HepG2 (cell line): Measurements from ENCODE around the gene FOXL3. TPM values are rescaled to one million over a fixed set of nuclear protein-coding genes. Genes with fewer than 3 reads are reported as not detected.

ENCODE experiments used
- BORCS8-MEF2B ChIP-seq: sonication (generic); formaldehyde crosslinking; IDR thresholded peaks from 2 replicates; pipeline ENCODE4 v1.8.0; 2022; ENCODE audit warnings: mild to moderate bottlenecking, missing genetic modification reagents
- HOXA7 ChIP-seq: sonication (generic); formaldehyde crosslinking; IDR thresholded peaks from 2 replicates; pipeline ENCODE4 v1.8.1; 2022; ENCODE audit warnings: mild to moderate bottlenecking, missing genetic modification reagents, moderate library complexity
- NFKBIZ ChIP-seq: IDR thresholded peaks from 2 replicates; pipeline ENCODE4 v1.6.1; 2018; ENCODE audit warnings: missing genetic modification reagents, missing compliant biosample characterization
- PTBP1 ChIP-seq: fragments of 200-400 bp; formaldehyde crosslinking; IDR thresholded peaks from 2 replicates; pipeline ENCODE4 v1.6.1; 2018; ENCODE audit warnings: low read length, low read depth; ENCODE audit not compliant: poor library complexity, severe bottlenecking
- SRSF1 ChIP-seq: fragments of 200-400 bp; formaldehyde crosslinking; optimal IDR thresholded peaks from 2 replicates; pipeline ENCODE3; 2017; ENCODE audit warnings: mild to moderate bottlenecking, low read depth, low read length, moderate library complexity
- YEATS2 ChIP-seq: sonication (generic); formaldehyde crosslinking; IDR thresholded peaks from 2 replicates; pipeline ENCODE4 v1.4.0; 2020; ENCODE audit warnings: missing genetic modification reagents, borderline replicate concordance
- ZBTB1 ChIP-seq: sonication (generic); formaldehyde crosslinking; IDR thresholded peaks from 2 replicates; pipeline ENCODE4 v1.4.0; 2020; ENCODE audit warnings: missing genetic modification reagents, borderline replicate concordance
- ZFP41 ChIP-seq: sonication (generic); formaldehyde crosslinking; IDR thresholded peaks from 2 replicates; pipeline ENCODE4 v1.4.0; 2020; ENCODE audit warnings: mild to moderate bottlenecking, missing genetic modification reagents, borderline replicate concordance
- ZNF225 ChIP-seq: sonication (generic); formaldehyde crosslinking; IDR thresholded peaks from 2 replicates; pipeline ENCODE4 v1.4.0; 2020; ENCODE audit warnings: mild to moderate bottlenecking, missing genetic modification reagents
- polyA plus RNA-seq, 8 experiments: library from polyadenylated mRNA; depleted of rRNA in 3 of 8; stranded (reverse) in 7 of 8; unstranded in 1 of 8; fragments of >200 nt; fragmentation: Illumina TruSeq in 4 of 8; extraction: Trizol in 4 of 8; gene quantifications; 2 replicates each; pipeline versions ENCODE4 v1.2.1 to v1.2.3, GENCODE V29; 2011 to 2016; ENCODE audit warnings: low read depth in 4 of 8, missing spikeins in 1 of 8, mixed read lengths in 1 of 8; ENCODE audit not compliant: insufficient read depth in 1 of 8
- total RNA-seq, 5 experiments: library from RNA; depleted of rRNA; stranded (reverse); fragments of >200 nt; fragmentation: Illumina TruSeq; extraction: Trizol; gene quantifications; 2 replicates each; pipeline ENCODE4 v1.2.3, GENCODE V29; 2016; ENCODE audit warnings: low read depth in 1 of 5
- TF ChIP-seq, protein P1 (sequence below): sonication (generic); formaldehyde crosslinking; IDR thresholded peaks from 2 replicates; pipeline ENCODE4 v1.4.0; 2020; ENCODE audit warnings: missing genetic modification reagents
- TF ChIP-seq, protein P2 (sequence below): sonication (generic); formaldehyde crosslinking; IDR thresholded peaks from 2 replicates; pipeline ENCODE4 v1.5.0; 2020; ENCODE audit warnings: missing genetic modification reagents
- TF ChIP-seq, protein P3 (sequence below): fragments of 450-650 bp; IDR thresholded peaks from 2 replicates; pipeline ENCODE4 v1.6.1; 2017
- TF ChIP-seq, protein P4 (sequence below): sonication (generic); formaldehyde crosslinking; IDR thresholded peaks from 2 replicates; pipeline ENCODE4 v1.4.0; 2020; ENCODE audit warnings: mild to moderate bottlenecking, missing genetic modification reagents
- TF ChIP-seq, protein P5 (sequence below): sonication (generic); formaldehyde crosslinking; IDR thresholded peaks from 2 replicates; pipeline ENCODE4 v1.5.1; 2020; ENCODE audit warnings: mild to moderate bottlenecking, moderate library complexity, missing genetic modification reagents

FOXL3 gene
- total and polyA plus RNA-seq, 2 of the 13 experiments (the other 11 are each of a cell fraction or from before 2014, with no cell fraction given) = not detected

DNA sequence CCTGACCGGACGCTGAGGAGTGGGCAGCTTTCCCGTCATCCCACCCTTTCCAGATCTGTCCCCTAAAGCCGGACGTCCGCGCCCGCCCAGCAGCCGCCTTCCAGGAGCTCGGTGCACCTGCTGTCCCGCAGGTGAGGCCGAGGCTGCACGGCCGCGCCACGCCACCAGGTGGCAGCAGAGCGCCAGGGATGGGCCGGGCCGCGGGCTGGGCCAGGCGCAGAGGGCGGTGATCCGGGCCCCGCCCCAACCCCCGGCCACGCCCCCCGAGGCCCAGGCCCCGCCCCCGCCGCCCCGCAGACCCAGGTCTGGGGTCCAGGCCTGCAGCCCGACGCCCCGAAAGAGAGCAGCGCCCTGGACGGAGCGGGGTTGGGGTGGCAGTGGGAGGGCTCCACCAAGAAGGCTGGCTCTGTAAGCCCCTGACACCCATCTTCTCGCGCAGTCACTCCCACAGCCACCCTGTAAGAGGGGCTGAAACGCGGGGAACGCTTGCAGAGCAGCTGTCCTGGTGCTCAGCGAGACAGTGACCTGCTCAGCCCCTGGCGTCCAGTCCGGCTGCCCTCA lies 32.2 kb downstream of the FOXL3 start (continued):
- TF ChIP-seq ZFP41 (CRISPR knock-in tag) = no peak
- no peak for TF ChIP-seq YEATS2 (CRISPR knock-in tag)
- TF ChIP-seq NFKBIZ (CRISPR knock-in tag) = no peak
- TF ChIP-seq SRSF1 = no peak
- TF ChIP-seq PTBP1 = no peak
- TF ChIP-seq, protein P1, sequence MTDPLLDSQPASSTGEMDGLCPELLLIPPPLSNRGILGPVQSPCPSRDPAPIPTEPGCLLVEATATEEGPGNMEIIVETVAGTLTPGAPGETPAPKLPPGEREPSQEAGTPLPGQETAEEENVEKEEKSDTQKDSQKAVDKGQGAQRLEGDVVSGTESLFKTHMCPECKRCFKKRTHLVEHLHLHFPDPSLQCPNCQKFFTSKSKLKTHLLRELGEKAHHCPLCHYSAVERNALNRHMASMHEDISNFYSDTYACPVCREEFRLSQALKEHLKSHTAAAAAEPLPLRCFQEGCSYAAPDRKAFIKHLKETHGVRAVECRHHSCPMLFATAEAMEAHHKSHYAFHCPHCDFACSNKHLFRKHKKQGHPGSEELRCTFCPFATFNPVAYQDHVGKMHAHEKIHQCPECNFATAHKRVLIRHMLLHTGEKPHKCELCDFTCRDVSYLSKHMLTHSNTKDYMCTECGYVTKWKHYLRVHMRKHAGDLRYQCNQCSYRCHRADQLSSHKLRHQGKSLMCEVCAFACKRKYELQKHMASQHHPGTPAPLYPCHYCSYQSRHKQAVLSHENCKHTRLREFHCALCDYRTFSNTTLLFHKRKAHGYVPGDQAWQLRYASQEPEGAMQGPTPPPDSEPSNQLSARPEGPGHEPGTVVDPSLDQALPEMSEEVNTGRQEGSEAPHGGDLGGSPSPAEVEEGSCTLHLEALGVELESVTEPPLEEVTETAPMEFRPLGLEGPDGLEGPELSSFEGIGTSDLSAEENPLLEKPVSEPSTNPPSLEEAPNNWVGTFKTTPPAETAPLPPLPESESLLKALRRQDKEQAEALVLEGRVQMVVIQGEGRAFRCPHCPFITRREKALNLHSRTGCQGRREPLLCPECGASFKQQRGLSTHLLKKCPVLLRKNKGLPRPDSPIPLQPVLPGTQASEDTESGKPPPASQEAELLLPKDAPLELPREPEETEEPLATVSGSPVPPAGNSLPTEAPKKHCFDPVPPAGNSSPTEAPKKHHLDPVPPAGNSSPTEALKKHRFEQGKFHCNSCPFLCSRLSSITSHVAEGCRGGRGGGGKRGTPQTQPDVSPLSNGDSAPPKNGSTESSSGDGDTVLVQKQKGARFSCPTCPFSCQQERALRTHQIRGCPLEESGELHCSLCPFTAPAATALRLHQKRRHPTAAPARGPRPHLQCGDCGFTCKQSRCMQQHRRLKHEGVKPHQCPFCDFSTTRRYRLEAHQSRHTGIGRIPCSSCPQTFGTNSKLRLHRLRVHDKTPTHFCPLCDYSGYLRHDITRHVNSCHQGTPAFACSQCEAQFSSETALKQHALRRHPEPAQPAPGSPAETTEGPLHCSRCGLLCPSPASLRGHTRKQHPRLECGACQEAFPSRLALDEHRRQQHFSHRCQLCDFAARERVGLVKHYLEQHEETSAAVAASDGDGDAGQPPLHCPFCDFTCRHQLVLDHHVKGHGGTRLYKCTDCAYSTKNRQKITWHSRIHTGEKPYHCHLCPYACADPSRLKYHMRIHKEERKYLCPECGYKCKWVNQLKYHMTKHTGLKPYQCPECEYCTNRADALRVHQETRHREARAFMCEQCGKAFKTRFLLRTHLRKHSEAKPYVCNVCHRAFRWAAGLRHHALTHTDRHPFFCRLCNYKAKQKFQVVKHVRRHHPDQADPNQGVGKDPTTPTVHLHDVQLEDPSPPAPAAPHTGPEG (CRISPR knock-in tag) = no peak
- TF ChIP-seq HOXA7 (CRISPR knock-in tag) = no peak
- no peak for TF ChIP-seq ZNF225 (CRISPR knock-in tag)
- TF ChIP-seq, protein P2, sequence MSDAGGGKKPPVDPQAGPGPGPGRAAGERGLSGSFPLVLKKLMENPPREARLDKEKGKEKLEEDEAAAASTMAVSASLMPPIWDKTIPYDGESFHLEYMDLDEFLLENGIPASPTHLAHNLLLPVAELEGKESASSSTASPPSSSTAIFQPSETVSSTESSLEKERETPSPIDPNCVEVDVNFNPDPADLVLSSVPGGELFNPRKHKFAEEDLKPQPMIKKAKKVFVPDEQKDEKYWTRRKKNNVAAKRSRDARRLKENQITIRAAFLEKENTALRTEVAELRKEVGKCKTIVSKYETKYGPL = no peak
- TF ChIP-seq, protein P3, sequence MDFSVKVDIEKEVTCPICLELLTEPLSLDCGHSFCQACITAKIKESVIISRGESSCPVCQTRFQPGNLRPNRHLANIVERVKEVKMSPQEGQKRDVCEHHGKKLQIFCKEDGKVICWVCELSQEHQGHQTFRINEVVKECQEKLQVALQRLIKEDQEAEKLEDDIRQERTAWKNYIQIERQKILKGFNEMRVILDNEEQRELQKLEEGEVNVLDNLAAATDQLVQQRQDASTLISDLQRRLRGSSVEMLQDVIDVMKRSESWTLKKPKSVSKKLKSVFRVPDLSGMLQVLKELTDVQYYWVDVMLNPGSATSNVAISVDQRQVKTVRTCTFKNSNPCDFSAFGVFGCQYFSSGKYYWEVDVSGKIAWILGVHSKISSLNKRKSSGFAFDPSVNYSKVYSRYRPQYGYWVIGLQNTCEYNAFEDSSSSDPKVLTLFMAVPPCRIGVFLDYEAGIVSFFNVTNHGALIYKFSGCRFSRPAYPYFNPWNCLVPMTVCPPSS = no peak
- no peak for TF ChIP-seq ZBTB1 (CRISPR knock-in tag)
- TF ChIP-seq, protein P4, sequence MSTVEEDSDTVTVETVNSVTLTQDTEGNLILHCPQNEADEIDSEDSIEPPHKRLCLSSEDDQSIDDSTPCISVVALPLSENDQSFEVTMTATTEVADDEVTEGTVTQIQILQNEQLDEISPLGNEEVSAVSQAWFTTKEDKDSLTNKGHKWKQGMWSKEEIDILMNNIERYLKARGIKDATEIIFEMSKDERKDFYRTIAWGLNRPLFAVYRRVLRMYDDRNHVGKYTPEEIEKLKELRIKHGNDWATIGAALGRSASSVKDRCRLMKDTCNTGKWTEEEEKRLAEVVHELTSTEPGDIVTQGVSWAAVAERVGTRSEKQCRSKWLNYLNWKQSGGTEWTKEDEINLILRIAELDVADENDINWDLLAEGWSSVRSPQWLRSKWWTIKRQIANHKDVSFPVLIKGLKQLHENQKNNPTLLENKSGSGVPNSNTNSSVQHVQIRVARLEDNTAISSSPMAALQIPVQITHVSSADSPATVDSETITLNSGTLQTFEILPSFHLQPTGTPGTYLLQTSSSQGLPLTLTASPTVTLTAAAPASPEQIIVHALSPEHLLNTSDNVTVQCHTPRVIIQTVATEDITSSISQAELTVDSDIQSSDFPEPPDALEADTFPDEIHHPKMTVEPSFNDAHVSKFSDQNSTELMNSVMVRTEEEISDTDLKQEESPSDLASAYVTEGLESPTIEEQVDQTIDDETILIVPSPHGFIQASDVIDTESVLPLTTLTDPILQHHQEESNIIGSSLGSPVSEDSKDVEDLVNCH = no peak
- TF ChIP-seq BORCS8-MEF2B = no peak; the same call in 1 of the 2 replicates
- TF ChIP-seq, protein P5, sequence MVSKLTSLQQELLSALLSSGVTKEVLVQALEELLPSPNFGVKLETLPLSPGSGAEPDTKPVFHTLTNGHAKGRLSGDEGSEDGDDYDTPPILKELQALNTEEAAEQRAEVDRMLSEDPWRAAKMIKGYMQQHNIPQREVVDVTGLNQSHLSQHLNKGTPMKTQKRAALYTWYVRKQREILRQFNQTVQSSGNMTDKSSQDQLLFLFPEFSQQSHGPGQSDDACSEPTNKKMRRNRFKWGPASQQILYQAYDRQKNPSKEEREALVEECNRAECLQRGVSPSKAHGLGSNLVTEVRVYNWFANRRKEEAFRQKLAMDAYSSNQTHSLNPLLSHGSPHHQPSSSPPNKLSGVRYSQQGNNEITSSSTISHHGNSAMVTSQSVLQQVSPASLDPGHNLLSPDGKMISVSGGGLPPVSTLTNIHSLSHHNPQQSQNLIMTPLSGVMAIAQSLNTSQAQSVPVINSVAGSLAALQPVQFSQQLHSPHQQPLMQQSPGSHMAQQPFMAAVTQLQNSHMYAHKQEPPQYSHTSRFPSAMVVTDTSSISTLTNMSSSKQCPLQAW = no peak
